Activated CD8-positive, alpha-beta T cell treated with anti-CD3 and anti-CD28 coated beads for 36 hours (primary cell): ENCODE data around the gene MUC4. TPM values are rescaled to one million over a fixed set of nuclear protein-coding genes. Genes with fewer than 3 reads are reported as not detected.
"Not testable (repeated sequence)": the region's sequence is repeated elsewhere in the genome, so short reads cannot be mapped to it uniquely, and the experiment has no call there.

ENCODE experiments used
- ATAC-seq: fragments of 200-7000 bp; cut with Tn5 transposase; one replicate; pipeline ENCODE4 v1.10.0; 2021; ENCODE audit warnings: mild to moderate bottlenecking, moderate library complexity
- CTCF ChIA-PET: fragments of 350-600 bp; sonication (Branson Sonifier 250); formaldehyde crosslinking; loops from one replicate; lab custom pipeline; 2021; ENCODE audit warnings: antibody characterized with exemption; lab: Charles Lee
- POLR2A ChIA-PET: fragments of 350-600 bp; sonication (Branson Sonifier 250); formaldehyde crosslinking; loops from one replicate; lab custom pipeline; 2021; ENCODE audit warnings: antibody characterized with exemption; lab: Charles Lee
- DNase-seq: peaks from one replicate; pipeline ENCODE4 v3.0.0-alpha.2; 2020
- H3K27ac Mint-ChIP-seq: one replicate; pipeline ENCODE4 v1.8.0; 2021; ENCODE audit warnings: mild to moderate bottlenecking, mixed read lengths
- H3K27me3 Mint-ChIP-seq: one replicate; pipeline ENCODE4 v1.8.0; 2021; ENCODE audit warnings: mixed read lengths
- H3K36me3 Mint-ChIP-seq: one replicate; pipeline ENCODE4 v1.8.0; 2021; ENCODE audit warnings: low read depth, mixed read lengths
- H3K4me1 Mint-ChIP-seq: one replicate; pipeline ENCODE4 v1.8.0; 2021; ENCODE audit warnings: low read depth, mixed read lengths
- H3K4me3 Mint-ChIP-seq: one replicate; pipeline ENCODE4 v1.8.0; 2021; ENCODE audit warnings: mild to moderate bottlenecking, moderate library complexity, mixed read lengths
- H3K9me3 Mint-ChIP-seq: one replicate; pipeline ENCODE4 v1.8.0; 2021; ENCODE audit warnings: mixed read lengths
- CTCF ChIP-seq: fragments of 200-600 bp; IDR thresholded peaks from one replicate; pipeline ENCODE4 v1.8.0; 2022; ENCODE audit warnings: antibody characterized with exemption, mild to moderate bottlenecking
- intact Hi-C: fragments of 100-400 bp; cut with micrococcal nuclease; formaldehyde crosslinking; loops from one replicate; pipeline ENCODE4 v1.10.0; 2022
- total RNA-seq, 2 experiments: library from RNA; stranded (reverse); gene quantifications; one replicate each; pipeline ENCODE4 v1.2.3, GENCODE V29; 2021

Gene MUC4
- total RNA-seq, 2 experiments from 2014 or later, result 0.20 to 0.31 TPM

- peaks cover 2% of the 10 kb centered on the region for H3K4me1 Mint-ChIP-seq
- peaks cover 10% of the 10 kb centered on the region for H3K9me3 Mint-ChIP-seq
- ChIA-PET CTCF (no interaction called here), POLR2A (no interaction called here)
- DNase-seq (no peak), ATAC-seq (no peak)
- H3K36me3 Mint-ChIP-seq, result no peaks in the 10 kb centered on the region
- TF ChIP-seq CTCF, result no peak
- H3K4me3 Mint-ChIP-seq, result no peak overlapping the region
- H3K27ac Mint-ChIP-seq, result no peak overlapping the region
- no peaks in the 10 kb centered on the region for H3K27me3 Mint-ChIP-seq
- intact Hi-C loops, result no loop called here
Observed at GRCh38 chr3:195773956-195774537, 37.7 kb downstream of the MUC4 start.

GRCh38 chr3:195771646-195772300, 40.0 kb downstream of the MUC4 start:
- intact Hi-C loops, result no loop called here
- TF ChIP-seq CTCF, result no peak
- ATAC-seq, result peak; percentile 38
- ChIA-PET CTCF (no interaction called here), POLR2A (no interaction called here)
- no peaks in the 10 kb centered on the region for H3K4me1 Mint-ChIP-seq
- H3K9me3 Mint-ChIP-seq, result no peaks in the 10 kb centered on the region
- peak overlapping the region; percentile 33 for H3K4me3 Mint-ChIP-seq
- H3K27me3 Mint-ChIP-seq, result no peaks in the 10 kb centered on the region
- DNase-seq, result no peak
- no peaks in the 10 kb centered on the region for H3K36me3 Mint-ChIP-seq
- H3K27ac Mint-ChIP-seq, result peak overlapping the region; percentile 52

- DNase-seq (peak; percentile 55), ATAC-seq (peak; percentile 55)
- H3K4me1 Mint-ChIP-seq, H3K27me3 Mint-ChIP-seq, POLR2A ChIA-PET, H3K9me3 Mint-ChIP-seq, H3K36me3 Mint-ChIP-seq, intact Hi-C loops, CTCF ChIA-PET: not testable (repeated sequence)
- Mint-ChIP-seq H3K4me3 (peak overlapping the region; percentile 33), H3K27ac (peak overlapping the region; percentile 52)
Observed at GRCh38 chr3:195770841-195771645, 40.7 kb downstream of the MUC4 start.

- POLR2A ChIA-PET, result interaction anchor here (0.5 kb wide), 1 partner anchor 1650 kb away, joined by 3 read pairs; no protein-coding TSS in a partner anchor
- no peaks in the 10 kb centered on the region for H3K4me1 Mint-ChIP-seq
- CTCF ChIA-PET, result no interaction called here
- intact Hi-C loops, result no loop called here
- DNase-seq (peak; percentile 46), ATAC-seq (peak; percentile 49)
- no peaks in the 10 kb centered on the region for H3K9me3 Mint-ChIP-seq
- no peaks in the 10 kb centered on the region for H3K36me3 Mint-ChIP-seq
- H3K4me3 Mint-ChIP-seq, result no peak overlapping the region
- H3K27me3 Mint-ChIP-seq, result no peaks in the 10 kb centered on the region
- no peak for TF ChIP-seq CTCF
- H3K27ac Mint-ChIP-seq, result no peak overlapping the region
Observed at GRCh38 chr3:195770081-195770840, 41.5 kb downstream of the MUC4 start.

- POLR2A ChIA-PET, result interaction anchor here (0.6 kb wide), 1 partner anchor 146 kb away, joined by 3 read pairs; no protein-coding TSS in a partner anchor
Observed at GRCh38 chr3:195769551-195769950, 42.2 kb downstream of the MUC4 start.

More at GRCh38 chr3:195769551-195769950, 42.2 kb downstream of the MUC4 start:
- no peak for ATAC-seq
- no peaks in the 10 kb centered on the region for H3K9me3 Mint-ChIP-seq
- intact Hi-C loops, result no loop called here
- no peaks in the 10 kb centered on the region for H3K36me3 Mint-ChIP-seq
- no peak overlapping the region for H3K27ac Mint-ChIP-seq
- no peak for DNase-seq
- CTCF ChIA-PET, result interaction anchor here (1.5 kb wide), 1 partner anchor 81 kb away, joined by 3 read pairs; no protein-coding TSS in a partner anchor
- H3K4me3 Mint-ChIP-seq, result no peak overlapping the region
- no peak for TF ChIP-seq CTCF
- no peaks in the 10 kb centered on the region for H3K4me1 Mint-ChIP-seq
- peaks cover 2% of the 10 kb centered on the region for H3K27me3 Mint-ChIP-seq
